SHP77 treated with DMSO at 0.1 percent for 48 hours (cell line): ENCODE measurements around the gene MAP4K2.

ENCODE experiments used
- DNase-seq: peaks from one replicate; lab custom pipeline; 2025; lab: John Stamatoyannopoulos, UW

Gene MAP4K2

DNA sequence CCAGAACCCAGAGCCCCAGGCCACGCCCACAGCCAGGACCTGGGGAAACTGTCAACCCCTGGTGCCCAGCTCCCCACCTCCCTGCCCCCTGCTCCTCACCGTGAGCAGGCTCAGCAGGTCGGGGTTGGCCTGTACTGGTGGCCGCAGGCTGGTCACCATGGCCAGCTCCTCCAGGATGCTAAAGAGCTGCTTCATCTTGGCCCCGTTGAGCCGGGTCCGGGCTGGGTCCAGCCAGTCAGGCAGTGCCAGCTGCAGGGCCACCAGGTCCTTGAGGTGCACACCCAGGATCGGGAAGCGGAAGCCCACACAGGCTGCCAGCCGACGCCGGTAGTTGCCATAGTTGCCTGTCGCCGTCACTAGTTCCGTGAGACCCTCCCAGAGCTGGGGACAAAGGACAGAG is 66.4 kb downstream of the MAP4K2 start:
- DNase-seq = no peak

DNA sequence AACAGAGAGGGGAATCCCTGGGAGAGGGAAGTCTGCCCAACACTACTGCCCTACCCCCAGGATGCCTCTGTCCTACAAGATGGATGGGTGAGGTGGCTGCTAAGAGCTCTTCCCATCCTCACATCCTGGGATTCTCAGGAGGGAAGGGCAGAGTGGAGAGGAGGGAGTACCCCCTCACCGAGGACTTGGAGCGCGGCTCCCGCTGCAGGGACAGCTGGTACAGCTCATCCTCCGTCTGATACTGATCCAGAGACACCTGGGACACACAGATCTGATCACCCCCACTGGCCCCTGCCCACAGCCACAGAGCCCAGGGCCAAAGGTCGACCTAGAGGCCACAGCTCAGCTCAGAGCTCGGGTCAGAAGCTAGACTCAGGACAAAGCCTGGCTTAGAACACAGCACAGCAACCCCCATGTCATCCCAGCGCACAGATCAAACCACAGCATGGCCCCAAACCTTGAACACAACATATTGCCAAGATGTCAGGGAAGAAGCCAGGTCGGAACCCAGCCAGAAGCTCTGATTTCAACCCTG is 67.2 kb downstream of the MAP4K2 start:
- no peak for DNase-seq
